SH-SY5Y (cell line): ENCODE measurements around the gene TPI1.

Experiments
- GATA2 ChIP-seq: IDR thresholded peaks from 2 replicates; pipeline ENCODE4 v1.6.1; 2011; ENCODE audit warnings: mild to moderate bottlenecking, low read depth, low read length
- GATA3 ChIP-seq: IDR thresholded peaks from 2 replicates; pipeline ENCODE4 v1.6.1; 2011; ENCODE audit warnings: low read depth, mild to moderate bottlenecking, low read length, moderate library complexity

DNA sequence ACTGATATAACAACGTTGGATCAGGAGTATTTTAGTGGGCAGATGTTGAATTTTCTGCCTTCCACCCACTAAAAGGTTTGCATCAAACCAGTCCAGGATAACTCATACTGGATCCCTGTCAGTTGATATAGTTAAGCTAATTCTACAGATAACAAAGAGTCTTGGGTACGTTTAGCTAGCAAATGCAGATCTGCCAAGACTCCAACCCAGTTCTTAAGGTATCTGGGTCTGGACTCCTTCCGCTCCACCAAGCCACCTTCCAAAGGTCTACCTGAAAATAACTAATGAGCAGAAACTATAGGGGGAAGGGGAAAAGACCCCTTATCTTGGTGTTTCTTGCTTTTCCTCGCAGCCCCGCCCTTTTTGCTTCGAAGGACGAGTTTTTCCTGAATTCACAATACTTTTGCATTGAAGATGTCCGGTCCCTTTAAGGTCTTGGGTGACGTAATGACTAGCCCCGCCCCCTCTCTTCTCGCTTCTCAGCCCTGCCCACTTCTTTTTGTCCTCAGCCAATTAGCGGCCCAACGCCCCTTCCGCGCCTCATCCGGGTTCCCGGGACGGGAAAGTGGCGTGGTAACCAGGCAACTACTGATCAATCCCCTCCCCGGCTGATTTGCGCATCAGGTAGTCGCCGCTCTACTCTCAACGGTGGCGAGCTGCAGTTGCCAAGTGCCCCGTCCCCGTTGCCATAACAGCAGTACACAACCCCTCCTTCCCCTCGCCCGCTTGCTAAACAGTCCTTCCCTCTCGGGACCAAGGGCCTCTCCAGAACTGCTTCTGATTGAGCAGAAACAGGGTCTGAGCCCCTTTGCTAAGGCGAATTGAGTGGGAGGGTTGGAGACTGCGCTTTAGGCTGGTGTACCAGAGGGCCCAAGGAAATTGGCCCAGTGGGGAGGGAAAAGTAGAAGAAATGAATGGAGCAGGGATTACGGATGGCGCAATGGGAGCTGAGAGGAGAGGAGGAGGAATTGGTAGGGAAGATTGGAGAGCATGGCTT, 37.2 kb downstream of the TPI1 start, which contains the start of gene LRRC23:
- TF ChIP-seq GATA2 (no peak), GATA3 (no peak)
